Measurements from ENCODE around the gene CCDC89.

DNA sequence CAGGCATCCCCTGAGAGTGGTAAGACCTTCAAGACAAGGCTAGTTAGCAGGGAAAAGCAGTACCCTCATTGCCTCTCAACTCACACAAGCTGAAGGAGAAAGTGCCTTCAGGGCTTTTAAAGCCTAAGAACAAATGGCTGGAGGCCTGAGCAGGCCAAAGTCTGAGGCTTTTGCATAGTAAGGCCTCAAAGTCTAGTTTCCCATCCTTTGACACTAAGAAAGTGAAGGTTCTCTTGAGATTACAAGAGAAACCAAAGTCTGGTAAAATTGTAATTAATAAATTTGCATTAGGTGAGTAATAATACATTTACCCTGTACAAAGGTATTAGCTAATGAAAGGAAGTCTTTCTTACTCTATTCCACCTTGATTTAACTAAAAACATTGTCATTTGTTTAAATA lies 47.0 kb upstream of the CCDC89 start:
- TF ChIP-seq CTCF (IDR thresholded peaks at IDR 0.05) (no peak), EZH2 (IDR thresholded peaks at IDR 0.05; ENCODE audit: borderline replicate concordance, insufficient read depth, low read depth, low read length, poor library complexity, severe bottlenecking) (no peak)
